Adrenal gland (tissue), 12 donors: ENCODE data around the gene SDK2. TPM values are rescaled to one million over a fixed set of nuclear protein-coding genes. Genes with fewer than 3 reads are reported as not detected.

Source experiments
- DNase-seq, 7 donors: peaks; one replicate each; pipeline ENCODE4 v3.0.0-alpha.2; 2019 to 2020
- H3K27ac ChIP-seq, 5 donors: fragments of 200-600 bp; sonication (generic) in 4 of 5; 1 replicate in 3 of 5; 2 replicates in 2 of 5; pipeline versions ENCODE4 v1.5.1 to v1.8.0; 2016 to 2020; ENCODE audit warnings: mild to moderate bottlenecking in 1 of 5
- H3K27me3 ChIP-seq: fragments of 200-600 bp; 2 replicates; pipeline ENCODE4 v1.8.0; 2021
- H3K36me3 ChIP-seq, 2 donors: fragments of 200-600 bp; replicated peaks in 1 of 2; 1 replicate in 1 of 2; 2 replicates in 1 of 2; pipeline versions ENCODE4 v1.5.1 to v1.8.0; 2018 to 2022
- H3K4me1 ChIP-seq, 2 donors: fragments of 200-600 bp; replicated peaks in 1 of 2; 1 replicate in 1 of 2; 2 replicates in 1 of 2; pipeline versions ENCODE4 v1.5.1 to v1.8.0; 2018 to 2021
- H3K4me3 ChIP-seq, 4 donors: fragments of 200-600 bp; sonication (generic) in 3 of 4; one replicate each; pipeline ENCODE4 v1.5.1; 2016 to 2018
- H3K9me3 ChIP-seq, 3 donors: fragments of 200-600 bp; sonication (generic) in 1 of 3; replicated peaks in 1 of 3; 1 replicate in 2 of 3; 2 replicates in 1 of 3; pipeline versions ENCODE4 v1.5.1 to v1.8.0; 2016 to 2021
- CTCF ChIP-seq, 6 experiments: fragments of 450-650 bp in 4 of 6; fragments of 200-600 bp in 2 of 6; sonication (generic) in 1 of 6; IDR thresholded peaks; 1 replicate in 5 of 6; 2 replicates in 1 of 6; pipeline versions ENCODE4 v1.5.1 to v1.8.0; 2016 to 2021; ENCODE audit warnings: antibody characterized with exemption in 6 of 6, mild to moderate bottlenecking in 2 of 6, moderate library complexity in 1 of 6
- POLR2A ChIP-seq, 2 donors: fragments of 450-650 bp; IDR thresholded peaks; one replicate each; pipeline ENCODE4 v1.6.1; 2017; ENCODE audit warnings: antibody characterized with exemption in 2 of 2, mild to moderate bottlenecking in 2 of 2, moderate library complexity in 1 of 2
- WGBS, 4 donors: extraction: QIAGEN DNeasy Blood & Tissue Kit in 2 of 4; methylation state at CpG; one replicate each; pipeline versions ENCODE4 v1.1.5 to v1.1.7; 2013 to 2017; 5-methylcytosine and 5-hydroxymethylcytosine counted together
- intact Hi-C, 2 donors: fragments of 100-400 bp; cut with DNase I; formaldehyde crosslinking; loops; one replicate each; pipeline versions ENCODE4 v1.14.1 to v1.15.0; 2022 to 2023
- polyA plus RNA-seq, 3 donors: library from polyadenylated mRNA; stranded (reverse); fragments of 200-250 nt in 2 of 3; fragments of 350-450 nt in 1 of 3; fragmentation: Illumina TruSeq in 1 of 3; extraction: RNeasy Lipid Tissue Mini Kit (QIAGEN cat#74804) in 1 of 3; gene quantifications; one replicate each; pipeline ENCODE4 v1.2.3, GENCODE V29; 2013 to 2014
- total RNA-seq, 9 donors: library from RNA; depleted of rRNA in 4 of 9; stranded (reverse); fragments of >200 nt in 4 of 9; fragments of 120-200 nt in 1 of 9; fragmentation: NEBNext Ultra II Directional in 1 of 9; extraction: Animal tissue kit (Norgen Biotek cat#: 25700) in 1 of 9; gene quantifications; one replicate each; pipeline versions ENCODE4 v1.1.0 to v1.2.4, GENCODE V29; 2013 to 2023
- donor health status: healthy with polysubstance abuse.
- donor health status: Bipolar disorder and iron deficiency.
- donor health status: DM: yes; HTN: yes; CAD: no.
- donor health status: DM: no; HTN: no; CAD: no.
- donor health status: DM: no; HTN: no; CAD: no.
- donor health status: DM: yes; HTN: yes; CAD: no.

SDK2 gene
- total and polyA plus RNA-seq, 12 donors, result 0.27 to 2.1 (median 0.84) TPM

- 81 to 93% (median 88%) methylated on average over 3 of the region's 3 CpGs for WGBS, 4 donors
These were observed 4.7 kb upstream of the SDK2 start for GRCh38 chr17:73648974-73649373.

GRCh38 chr17:73648543-73648820 is 4.2 kb upstream of the SDK2 start:
- Histone ChIP-seq H3K27ac (no peak overlapping the region), H3K4me1 (peaks cover 0 to 4% of the 10 kb centered on the region in 2 donors), H3K9me3 (no peaks in the 10 kb centered on the region), H3K36me3 (no peaks in the 10 kb centered on the region), H3K4me3 (no peak overlapping the region), H3K27me3 (peaks cover 6% of the 10 kb centered on the region)
- intact Hi-C loops, result no loop called here
- WGBS, 4 donors, result 78 to 94% (median 82%) methylated on average over 2 to 3 of the region's 3 CpGs
- TF ChIP-seq CTCF (IDR thresholded peaks at IDR 0.05), result no peak
- no peak for TF ChIP-seq POLR2A (IDR thresholded peaks at IDR 0.05)
- no peak for DNase-seq

More at GRCh38 chr17:73648974-73649373, 4.7 kb upstream of the SDK2 start:
- Histone ChIP-seq H3K4me1 (peaks cover 0 to 4% of the 10 kb centered on the region in 2 donors), H3K27ac (no peak overlapping the region), H3K9me3 (no peaks in the 10 kb centered on the region), H3K4me3 (no peak overlapping the region), H3K27me3 (peaks cover 6% of the 10 kb centered on the region), H3K36me3 (no peaks in the 10 kb centered on the region)
- DNase-seq, result no peak
- intact Hi-C loops, result no loop called here
- TF ChIP-seq POLR2A (IDR thresholded peaks at IDR 0.05) (no peak), CTCF (IDR thresholded peaks at IDR 0.05) (no peak)

GRCh38 chr17:73647772-73648542 is 3.7 kb upstream of the SDK2 start:
- Histone ChIP-seq H3K36me3 (no peaks in the 10 kb centered on the region), H3K27ac (no peak overlapping the region), H3K4me3 (no peak overlapping the region), H3K27me3 (peaks cover 6% of the 10 kb centered on the region), H3K9me3 (no peaks in the 10 kb centered on the region), H3K4me1 (peaks cover 0 to 4% of the 10 kb centered on the region in 2 donors)
- 73 to 83% (median 78%) methylated on average over 12 of the region's 12 CpGs for WGBS, 4 donors
- no peak for TF ChIP-seq CTCF (IDR thresholded peaks at IDR 0.05)
- no peak for TF ChIP-seq POLR2A (IDR thresholded peaks at IDR 0.05)
- no peak for DNase-seq
- intact Hi-C loops, result no loop called here

GRCh38 chr17:73647301-73647695 is 3.1 kb upstream of the SDK2 start:
- H3K4me1 ChIP-seq, result peaks cover 0 to 4% of the 10 kb centered on the region in 2 donors
- intact Hi-C loops, result no loop called here
- no peaks in the 10 kb centered on the region for H3K36me3 ChIP-seq
- H3K27ac ChIP-seq, result no peak overlapping the region
- peaks cover 6% of the 10 kb centered on the region for H3K27me3 ChIP-seq
- H3K4me3 ChIP-seq, result no peak overlapping the region
- TF ChIP-seq POLR2A (IDR thresholded peaks at IDR 0.05) (no peak), CTCF (IDR thresholded peaks at IDR 0.05) (no peak)
- no peak for DNase-seq
- no peaks in the 10 kb centered on the region for H3K9me3 ChIP-seq
- WGBS, 4 donors, result 42 to 79% (median 71%) methylated on average over 3 to 12 of the region's 12 CpGs
